DLD1 (cell line): ENCODE data around the gene CDH13.

Source experiments
- in situ Hi-C: cut with HindIII; loops from 2 replicates; pipeline ENCODE4 v1.10.0; 2017; ENCODE audit warnings: low sequenced_read_pairs

The CDH13 gene

GRCh38 chr16:83669456-83669855, 1042.7 kb downstream of the CDH13 start:
- in situ Hi-C loops, result no loop called here

DNA sequence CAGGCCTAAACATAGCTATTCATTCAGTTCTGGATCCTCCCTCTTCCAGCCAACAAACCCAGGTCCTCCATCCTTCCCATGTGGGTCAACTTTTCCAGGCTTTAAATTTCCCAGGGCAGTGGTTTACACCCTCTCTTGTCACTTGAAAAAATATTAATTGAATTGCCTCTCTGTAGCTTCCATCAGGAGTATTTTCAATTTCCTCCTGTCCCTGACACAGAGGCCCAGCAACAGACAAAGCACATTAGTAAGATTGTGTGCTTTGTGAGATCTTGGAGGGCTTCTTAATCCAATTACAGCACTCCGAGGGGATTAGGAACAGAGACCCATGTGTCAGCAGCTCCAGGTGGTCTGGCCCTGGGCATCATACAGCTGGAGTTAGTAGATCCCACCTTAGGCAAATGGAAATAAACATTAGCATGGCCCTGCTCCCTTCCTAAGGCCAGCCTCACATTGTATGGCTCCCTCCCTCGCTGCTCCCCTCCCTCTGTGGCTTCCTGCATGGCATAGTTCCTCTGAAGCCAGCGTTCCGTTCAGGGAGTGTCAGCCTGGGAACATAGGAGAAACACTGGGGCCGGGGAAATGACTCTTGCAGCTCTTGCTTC, 1048.3 kb downstream of the CDH13 start:
- in situ Hi-C loops, result no loop called here

- in situ Hi-C loops, result no loop called here
Measured at GRCh38 chr16:83676086-83676485, 1049.3 kb downstream of the CDH13 start.

DNA sequence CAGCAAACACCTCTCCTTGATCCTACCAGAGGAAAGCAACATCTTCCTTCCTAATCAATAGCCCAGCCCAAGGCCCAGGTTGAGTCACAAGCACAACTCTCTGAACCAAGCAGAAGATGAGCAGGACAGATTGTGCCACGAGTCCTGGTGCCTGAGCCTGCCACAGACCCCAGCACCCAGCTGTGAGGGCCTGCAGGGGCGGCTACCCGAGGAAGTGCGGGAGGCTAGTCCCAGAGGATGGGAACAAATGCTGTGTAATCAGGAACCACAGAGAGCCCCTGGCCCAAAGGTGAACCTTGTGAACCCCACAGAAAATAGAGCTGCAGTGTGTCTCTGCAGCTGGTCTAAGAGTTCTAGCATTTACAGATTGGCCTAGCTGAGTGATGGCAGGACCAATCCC, 1054.2 kb downstream of the CDH13 start:
- in situ Hi-C loops, result no loop called here

DNA sequence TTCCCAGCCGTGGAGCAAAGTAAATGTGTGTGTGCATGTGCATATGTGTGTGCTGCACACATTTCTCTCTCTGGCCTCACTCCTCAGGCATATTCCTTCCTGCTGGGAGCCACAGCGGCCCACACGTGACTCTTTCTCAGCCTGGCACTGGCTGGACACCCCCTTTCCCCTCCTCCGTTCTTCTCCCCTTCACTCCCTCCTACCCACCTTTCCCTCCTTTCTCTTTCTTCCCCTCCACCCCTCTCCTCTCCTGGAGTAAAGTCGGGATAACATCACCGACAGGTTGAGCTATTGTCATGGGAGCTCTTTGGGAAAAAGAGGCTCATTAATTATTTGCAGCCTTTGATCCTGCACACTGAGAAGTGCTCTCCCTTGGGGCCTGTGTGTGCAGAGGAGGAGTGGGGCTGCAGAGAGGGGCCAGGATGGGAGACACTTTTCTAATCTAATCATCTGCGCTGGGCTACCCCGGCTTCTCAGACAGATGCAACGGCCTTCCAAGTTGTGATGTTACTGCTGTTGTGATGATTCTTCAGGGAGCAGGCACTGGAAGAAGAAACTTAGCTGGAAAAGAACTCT, 1054.7 kb downstream of the CDH13 start:
- in situ Hi-C loops, result no loop called here

DNA sequence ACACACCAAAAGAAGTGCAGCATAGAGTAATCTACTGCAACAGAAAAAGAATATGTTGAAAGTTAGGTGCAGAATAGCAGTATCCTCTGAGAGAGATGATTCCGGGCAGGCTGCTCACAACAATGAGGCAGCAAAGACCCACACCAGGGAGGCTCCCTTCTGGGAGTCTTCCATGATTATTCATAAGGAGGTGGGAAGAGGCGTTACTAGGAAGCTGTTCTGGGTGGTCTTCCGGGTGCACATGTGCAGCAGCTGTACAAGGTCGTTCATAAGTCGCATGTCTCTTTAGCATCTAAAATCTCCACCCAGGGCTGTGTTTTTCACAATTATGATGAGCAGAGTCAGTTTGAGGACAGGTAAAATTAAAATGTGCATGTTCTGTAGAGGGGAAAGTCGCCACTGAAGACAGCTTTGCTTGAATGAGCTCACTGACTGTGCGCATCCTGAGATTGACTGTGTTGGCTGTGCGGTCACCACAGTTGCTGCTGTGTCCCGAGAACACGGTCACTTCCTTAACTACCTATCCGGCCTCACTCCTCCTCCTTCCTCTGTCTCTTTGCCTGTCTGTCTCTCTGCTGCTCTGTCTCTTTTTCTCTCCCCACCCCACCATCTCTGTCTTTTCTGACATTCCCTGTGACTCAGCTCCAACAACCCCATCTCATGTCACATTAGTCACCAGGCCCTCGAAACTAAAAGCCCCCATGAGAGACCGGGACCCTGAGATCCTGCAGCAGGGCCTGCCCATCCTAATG, 1055.5 kb downstream of the CDH13 start:
- in situ Hi-C loops, result no loop called here

DNA sequence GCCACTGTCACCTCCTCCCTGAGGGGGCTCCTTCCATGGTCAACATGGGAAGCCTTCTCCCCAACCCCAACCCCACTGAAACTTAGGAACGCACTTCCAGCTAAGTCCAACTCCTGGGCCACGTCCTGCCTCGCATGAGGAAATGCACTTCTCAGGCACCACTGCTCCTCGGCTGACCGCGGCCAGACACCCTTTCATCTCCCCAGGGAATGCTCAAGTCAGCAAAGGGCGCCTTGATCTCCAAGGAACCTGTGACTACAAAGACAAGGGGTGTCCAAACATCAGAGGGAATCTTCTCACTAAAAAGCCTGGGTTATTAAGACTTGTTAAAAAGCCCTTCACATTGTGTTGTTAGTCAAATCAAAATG, 1056.1 kb downstream of the CDH13 start:
- in situ Hi-C loops, result no loop called here

- in situ Hi-C loops, result no loop called here
Measured at GRCh38 chr16:83685615-83686165, 1058.9 kb downstream of the CDH13 start.

GRCh38 chr16:83686726-83687125, 1060.0 kb downstream of the CDH13 start:
- in situ Hi-C loops, result no loop called here

- in situ Hi-C loops, result no loop called here
Measured at GRCh38 chr16:83689385-83689831, 1062.6 kb downstream of the CDH13 start.

DNA sequence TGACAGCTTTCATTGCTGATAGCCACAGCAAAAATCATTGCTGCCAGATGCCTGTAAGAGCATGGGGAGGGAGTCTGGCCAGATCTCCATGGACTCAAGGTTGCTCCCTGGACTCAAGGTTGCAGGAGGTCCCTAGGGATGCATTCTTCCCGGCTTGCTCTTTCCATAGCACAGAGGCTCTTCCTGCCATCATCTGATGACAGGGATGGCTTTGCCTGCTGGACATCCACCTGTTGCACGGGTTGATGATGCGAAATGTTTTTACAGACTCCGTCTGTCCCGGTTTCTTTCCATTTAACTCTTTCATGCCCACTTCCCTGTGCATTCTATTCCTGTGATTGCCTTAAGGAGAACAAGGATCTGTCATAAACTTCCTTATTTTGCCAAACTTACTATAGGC, 1065.5 kb downstream of the CDH13 start:
- in situ Hi-C loops, result no loop called here

GRCh38 chr16:83698964-83699363, 1072.2 kb downstream of the CDH13 start:
- in situ Hi-C loops, result no loop called here

DNA sequence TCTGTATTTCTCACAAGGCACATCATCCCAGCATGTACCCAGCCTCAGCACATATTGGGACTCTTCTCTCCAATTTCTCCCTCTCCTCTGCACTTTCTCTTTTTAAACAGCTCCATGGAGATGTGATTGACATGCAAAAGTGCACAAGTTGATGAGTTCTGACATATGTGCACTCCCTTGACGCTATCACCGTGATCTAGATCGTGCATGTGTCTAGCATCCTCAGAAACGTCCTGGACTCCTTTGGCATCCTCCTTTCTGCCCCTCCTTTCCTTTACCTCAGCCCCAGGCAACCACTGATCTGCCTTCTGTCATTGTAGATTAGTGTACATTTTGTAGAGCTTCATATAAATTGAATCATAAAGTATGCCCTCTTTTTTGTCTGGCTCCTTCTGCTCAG, 1073.0 kb downstream of the CDH13 start:
- in situ Hi-C loops, result no loop called here

GRCh38 chr16:83700918-83701317, 1074.1 kb downstream of the CDH13 start:
- in situ Hi-C loops, result no loop called here

GRCh38 chr16:83701494-83701893, 1074.7 kb downstream of the CDH13 start:
- in situ Hi-C loops, result no loop called here

DNA sequence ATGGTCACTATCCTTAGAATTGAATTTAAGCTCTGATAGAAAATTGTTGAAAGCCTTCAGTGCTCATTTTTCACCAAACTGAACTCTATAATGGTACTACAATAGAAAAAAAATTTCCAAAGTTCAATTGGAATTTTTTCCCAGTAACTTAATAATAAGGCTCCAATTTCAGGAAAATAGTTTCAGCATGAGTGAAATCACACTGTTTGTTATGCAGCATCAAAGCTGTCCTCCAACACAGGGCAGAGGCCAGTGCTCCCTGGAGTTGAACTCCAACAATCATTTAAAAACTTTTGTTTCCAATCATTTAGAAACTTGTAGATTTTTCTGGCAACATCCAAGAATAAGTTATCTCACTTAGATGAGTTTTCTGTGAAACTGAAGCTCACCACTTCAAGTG, 1077.9 kb downstream of the CDH13 start:
- in situ Hi-C loops, result no loop called here

GRCh38 chr16:83705856-83706255, 1079.1 kb downstream of the CDH13 start:
- in situ Hi-C loops, result no loop called here

- in situ Hi-C loops, result no loop called here
Measured at GRCh38 chr16:83706394-83706793, 1079.6 kb downstream of the CDH13 start.

- in situ Hi-C loops, result no loop called here
Measured at GRCh38 chr16:83711069-83711468, 1084.3 kb downstream of the CDH13 start.

DNA sequence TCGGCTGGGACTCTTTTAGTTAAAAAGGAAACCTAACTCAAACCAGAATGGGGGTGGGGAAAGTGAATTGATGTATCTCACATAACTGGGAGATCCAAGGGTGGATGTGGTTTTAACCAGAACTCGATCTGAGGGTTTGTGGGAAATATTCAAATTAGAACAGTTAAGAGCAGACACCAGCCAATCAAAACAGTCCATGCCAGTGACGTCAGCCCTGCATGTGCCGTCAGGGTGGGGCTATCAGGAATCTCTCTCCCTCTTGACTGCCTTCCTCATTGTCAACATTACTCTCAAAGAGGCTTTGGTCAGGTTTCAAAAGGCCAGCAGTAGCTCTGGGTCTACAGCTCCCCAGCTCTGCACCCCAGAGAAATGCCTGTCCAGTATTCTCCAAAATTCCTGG, 1086.8 kb downstream of the CDH13 start:
- in situ Hi-C loops, result no loop called here

- in situ Hi-C loops, result no loop called here
Measured at GRCh38 chr16:83714286-83714685, 1087.5 kb downstream of the CDH13 start.
